Activated CD8-positive, alpha-beta T cell treated with anti-CD3 and anti-CD28 coated beads for 36 hours (primary cell): ENCODE data around the gene HMX2. TPM values are rescaled to one million over a fixed set of nuclear protein-coding genes. Genes with fewer than 3 reads are reported as not detected.

Source experiments
- ATAC-seq: fragments of 200-7000 bp; cut with Tn5 transposase; one replicate; pipeline ENCODE4 v1.10.0; 2021; ENCODE audit warnings: mild to moderate bottlenecking, moderate library complexity
- CTCF ChIA-PET: fragments of 350-600 bp; sonication (Branson Sonifier 250); formaldehyde crosslinking; loops from one replicate; lab custom pipeline; 2021; ENCODE audit warnings: antibody characterized with exemption; lab: Charles Lee
- POLR2A ChIA-PET: fragments of 350-600 bp; sonication (Branson Sonifier 250); formaldehyde crosslinking; loops from one replicate; lab custom pipeline; 2021; ENCODE audit warnings: antibody characterized with exemption; lab: Charles Lee
- DNase-seq: peaks from one replicate; pipeline ENCODE4 v3.0.0-alpha.2; 2020
- H3K27ac Mint-ChIP-seq: one replicate; pipeline ENCODE4 v1.8.0; 2021; ENCODE audit warnings: mild to moderate bottlenecking, mixed read lengths
- H3K27me3 Mint-ChIP-seq: one replicate; pipeline ENCODE4 v1.8.0; 2021; ENCODE audit warnings: mixed read lengths
- H3K36me3 Mint-ChIP-seq: one replicate; pipeline ENCODE4 v1.8.0; 2021; ENCODE audit warnings: low read depth, mixed read lengths
- H3K4me1 Mint-ChIP-seq: one replicate; pipeline ENCODE4 v1.8.0; 2021; ENCODE audit warnings: low read depth, mixed read lengths
- H3K4me3 Mint-ChIP-seq: one replicate; pipeline ENCODE4 v1.8.0; 2021; ENCODE audit warnings: mild to moderate bottlenecking, moderate library complexity, mixed read lengths
- H3K9me3 Mint-ChIP-seq: one replicate; pipeline ENCODE4 v1.8.0; 2021; ENCODE audit warnings: mixed read lengths
- CTCF ChIP-seq: fragments of 200-600 bp; IDR thresholded peaks from one replicate; pipeline ENCODE4 v1.8.0; 2022; ENCODE audit warnings: antibody characterized with exemption, mild to moderate bottlenecking
- intact Hi-C: fragments of 100-400 bp; cut with micrococcal nuclease; formaldehyde crosslinking; loops from one replicate; pipeline ENCODE4 v1.10.0; 2022
- total RNA-seq, 2 experiments: library from RNA; stranded (reverse); gene quantifications; one replicate each; pipeline ENCODE4 v1.2.3, GENCODE V29; 2021

Gene HMX2
- total RNA-seq: under 1 TPM; 0.43 to 0.90 TPM

GRCh38 chr10:123147635-123148413 is at the start of gene HMX2:
HMX2 (plus strand) TSS chr10:123148136; CDS start chr10:123148379, 243 bp downstream.
- ChIA-PET CTCF (interaction anchor here (1.1 to 5.6 kb wide), 2 partner anchors 8 to 13 kb away, joined by 4 to 24 read pairs; no protein-coding TSS in a partner anchor), POLR2A (interaction anchor here (1.0 kb wide), 1 partner anchor 14 kb away, joined by 3 read pairs; no protein-coding TSS in a partner anchor)
- ATAC-seq: peak; percentile 48
- Mint-ChIP-seq H3K27ac (no peak within 1 kb of the TSS), H3K27me3 (peaks cover 66% of the 10 kb centered on the region), H3K36me3 (no peaks in the 10 kb centered on the region), H3K4me3 (peak within 1 kb of the TSS; percentile 52), H3K4me1 (peaks cover 65% of the 10 kb centered on the region), H3K9me3 (no peaks in the 10 kb centered on the region)
- peak; percentile 74 for DNase-seq
- no peak for TF ChIP-seq CTCF
- intact Hi-C loops: no loop called here

GRCh38 chr10:123100030-123100762 is 47.7 kb upstream of the HMX2 start:
- TF ChIP-seq CTCF: no peak
- ChIA-PET CTCF (no interaction called here), POLR2A (no interaction called here)
- intact Hi-C loops: no loop called here
- Mint-ChIP-seq H3K9me3 (no peaks in the 10 kb centered on the region), H3K27me3 (peaks cover 3% of the 10 kb centered on the region), H3K27ac (no peak overlapping the region), H3K4me1 (no peaks in the 10 kb centered on the region), H3K4me3 (no peak overlapping the region), H3K36me3 (no peaks in the 10 kb centered on the region)
- ATAC-seq (no peak), DNase-seq (no peak)

- ATAC-seq (no peak), DNase-seq (no peak)
- Mint-ChIP-seq H3K36me3 (no peaks in the 10 kb centered on the region), H3K4me3 (no peak overlapping the region), H3K9me3 (no peaks in the 10 kb centered on the region), H3K4me1 (no peaks in the 10 kb centered on the region), H3K27ac (no peak overlapping the region), H3K27me3 (peaks cover 3% of the 10 kb centered on the region)
- ChIA-PET CTCF (no interaction called here), POLR2A (interaction anchor here (0.5 kb wide), 1 partner anchor 1168 kb away, joined by 7 read pairs; no protein-coding TSS in a partner anchor)
- intact Hi-C loops: no loop called here
- no peak for TF ChIP-seq CTCF
Measured at GRCh38 chr10:123101872-123102271, 46.1 kb upstream of the HMX2 start.

- Mint-ChIP-seq H3K9me3 (no peaks in the 10 kb centered on the region), H3K27ac (no peak overlapping the region), H3K4me3 (no peak overlapping the region), H3K4me1 (no peaks in the 10 kb centered on the region), H3K27me3 (peaks cover 2% of the 10 kb centered on the region), H3K36me3 (no peaks in the 10 kb centered on the region)
- CTCF ChIA-PET: no interaction called here
- intact Hi-C loops: no loop called here
- POLR2A ChIA-PET: no interaction called here
- TF ChIP-seq CTCF: no peak
- DNase-seq: no peak
- no peak for ATAC-seq
Measured at GRCh38 chr10:123102673-123103072, 45.3 kb upstream of the HMX2 start.

GRCh38 chr10:123103944-123104343 is 44.0 kb upstream of the HMX2 start:
- H3K4me3 Mint-ChIP-seq: no peak overlapping the region
- no peaks in the 10 kb centered on the region for H3K9me3 Mint-ChIP-seq
- intact Hi-C loops: no loop called here
- TF ChIP-seq CTCF: no peak
- POLR2A ChIA-PET: no interaction called here
- no peak overlapping the region for H3K27ac Mint-ChIP-seq
- CTCF ChIA-PET: no interaction called here
- H3K27me3 Mint-ChIP-seq: peaks cover 2% of the 10 kb centered on the region
- ATAC-seq: no peak
- no peak for DNase-seq
- H3K36me3 Mint-ChIP-seq: no peaks in the 10 kb centered on the region
- no peaks in the 10 kb centered on the region for H3K4me1 Mint-ChIP-seq
